HepG2 (cell line): ENCODE results near the gene RASL10B. TPM values are rescaled to one million over a fixed set of nuclear protein-coding genes. Genes with fewer than 3 reads are reported as not detected.

ENCODE experiments used
- ATAC-seq: fragments of 200-7000 bp; cut with Tn5 transposase; 3 replicates; pipeline ENCODE4 v1.9.1; 2020; ENCODE audit warnings: mild to moderate bottlenecking, moderate library complexity
- BruUV-seq: library from RNA; stranded (reverse); fragments of 400-500 nt; replicated peaks from 2 replicates; lab custom pipeline; 2021; lab: Mats Ljungman, UMichigan
- CTCF ChIA-PET: fragments of 300-600 bp; formaldehyde crosslinking; extraction: SDS; loops from one replicate; lab custom pipeline; 2021; ENCODE audit warnings: low total read pairs, inconsistent platforms, low intra/inter-chr PET ratio; lab: Yijun Ruan, JAX
- POLR2A ChIA-PET: fragments of 350-600 bp; sonication (Branson Sonifier 250); formaldehyde crosslinking; loops from one replicate; lab custom pipeline; 2020; ENCODE audit warnings: antibody characterized with exemption, inconsistent platforms; lab: Yijun Ruan, JAX
- DNase-seq: peaks from one replicate; pipeline ENCODE4 v3.0.0-alpha.2; 2015; ENCODE audit warnings: low spot score
- FAIRE-seq: peaks from 3 replicates; lab custom pipeline; 2011; peaks lifted over from hg19 to GRCh38; lab: Jason Lieb, UNC
- H2AFZ ChIP-seq: one replicate; pipeline ENCODE4 v1.6.1; 2011; ENCODE audit warnings: low read length, inconsistent platforms
- H3K27ac ChIP-seq: fragments of 300-600 bp; 3 replicates; pipeline ENCODE4 v1.8.0; 2011; ENCODE audit warnings: mixed run types, mild to moderate bottlenecking, mixed read lengths, low read length, inconsistent platforms; ENCODE audit not compliant: insufficient read depth; ENCODE audit errors: extremely low read length
- H3K27me3 ChIP-seq, 2 experiments: fragments of 200-600 bp in 1 of 2; 2 replicates in 1 of 2; 3 replicates in 1 of 2; pipeline versions ENCODE4 v1.6.0 to v1.8.0; 2011; ENCODE audit warnings: low read length in 2 of 2, mild to moderate bottlenecking in 2 of 2, moderate library complexity in 2 of 2, inconsistent platforms in 1 of 2; ENCODE audit not compliant: insufficient read depth in 2 of 2, control insufficient read depth in 1 of 2
- H3K36me3 ChIP-seq, 2 experiments: fragments of 200-600 bp in 1 of 2; replicated peaks in 1 of 2; 2 replicates in 1 of 2; 3 replicates in 1 of 2; pipeline versions ENCODE4 v1.5.1 to v1.8.0; 2011; ENCODE audit warnings: low read length in 2 of 2, inconsistent platforms in 1 of 2; ENCODE audit not compliant: insufficient read depth in 2 of 2, control insufficient read depth in 1 of 2
- H3K4me1 ChIP-seq: 2 replicates; pipeline ENCODE4 v1.5.1; 2012; ENCODE audit warnings: low read length, inconsistent platforms; ENCODE audit not compliant: insufficient read depth
- H3K4me2 ChIP-seq: 2 replicates; pipeline ENCODE4 v1.6.0; 2011; ENCODE audit warnings: low read depth, low read length, inconsistent platforms
- H3K4me3 ChIP-seq, 3 experiments: fragments of 200-600 bp in 1 of 3; sonication (generic), shearing (Covaris generic) in 1 of 3; replicated peaks in 1 of 3; 2 replicates each; pipeline ENCODE4 v1.5.1; 2011 to 2016; ENCODE audit warnings: low read length in 3 of 3, inconsistent platforms in 2 of 3, low read depth in 2 of 3, mild to moderate bottlenecking in 2 of 3, control low read depth in 1 of 3, mixed read lengths in 1 of 3; ENCODE audit not compliant: insufficient read depth in 1 of 3
- H3K79me2 ChIP-seq: one replicate; pipeline ENCODE4 v1.6.1; 2011; ENCODE audit warnings: low read length, inconsistent platforms; ENCODE audit not compliant: insufficient read depth
- H3K9ac ChIP-seq: 2 replicates; pipeline ENCODE4 v1.6.0; 2011; ENCODE audit warnings: mild to moderate bottlenecking, low read depth, low read length, inconsistent platforms; ENCODE audit not compliant: insufficient read depth
- H3K9me3 ChIP-seq: 2 replicates; pipeline ENCODE4 v1.5.1; 2012; ENCODE audit warnings: mild to moderate bottlenecking, low read length
- H4K20me1 ChIP-seq: 2 replicates; pipeline ENCODE4 v1.6.0; 2011; ENCODE audit warnings: inconsistent platforms, mild to moderate bottlenecking, low read length, moderate library complexity; ENCODE audit not compliant: insufficient read depth
- JDP2 ChIP-seq: sonication (generic); formaldehyde crosslinking; IDR thresholded peaks from 2 replicates; pipeline ENCODE4 v1.8.1; 2022; ENCODE audit warnings: missing genetic modification reagents, borderline replicate concordance
- KDM5B ChIP-seq: sonication (generic); formaldehyde crosslinking; IDR thresholded peaks from 2 replicates; pipeline ENCODE4 v1.4.0; 2020; ENCODE audit warnings: missing genetic modification reagents, mild to moderate bottlenecking, borderline replicate concordance
- KLF16 ChIP-seq, 2 experiments: sonication (generic) in 1 of 2; formaldehyde crosslinking in 1 of 2; IDR thresholded peaks; 2 replicates each; pipeline versions ENCODE4 v1.6.1 to v1.8.0; 2016 to 2023; ENCODE audit warnings: missing genetic modification reagents in 2 of 2, missing compliant biosample characterization in 1 of 2
- SIN3A ChIP-seq: IDR thresholded peaks from 2 replicates; pipeline ENCODE4 v1.6.1; 2011; ENCODE audit warnings: low read depth, mild to moderate bottlenecking, control low read depth, low read length, borderline replicate concordance
- TFE3 ChIP-seq: IDR thresholded peaks from 2 replicates; pipeline ENCODE4 v1.6.1; 2016
- ZNF33A ChIP-seq: sonication (generic); formaldehyde crosslinking; IDR thresholded peaks from 2 replicates; pipeline ENCODE4 v1.5.1; 2020; ENCODE audit warnings: missing genetic modification reagents, mild to moderate bottlenecking, moderate library complexity, borderline replicate concordance
- ZNF672 ChIP-seq: sonication (generic); formaldehyde crosslinking; IDR thresholded peaks from 2 replicates; pipeline ENCODE4 v1.8.1; 2022; ENCODE audit warnings: missing genetic modification reagents
- WGBS: methylation state at CpG from one replicate; pipeline ENCODE4 v1.1.6; 2017; ENCODE audit warnings: low lambda C conversion rate; 5-methylcytosine and 5-hydroxymethylcytosine counted together
- in situ Hi-C: cut with HindIII; loops from 2 replicates; pipeline ENCODE4 v1.10.0; 2017; ENCODE audit warnings: low pct_unique_long_range_greater_than_20kb; ENCODE audit not compliant: extremely low pct_ligation_motif_present
- intact Hi-C: fragments of 100-400 bp; cut with micrococcal nuclease; formaldehyde crosslinking; loops from one replicate; pipeline ENCODE4 v1.10.0; 2022; ENCODE audit not compliant: unreplicated experiment
- polyA plus RNA-seq, 8 experiments: library from polyadenylated mRNA; depleted of rRNA in 3 of 8; stranded (reverse) in 7 of 8; unstranded in 1 of 8; fragments of >200 nt; fragmentation: Illumina TruSeq in 4 of 8; extraction: Trizol in 4 of 8; gene quantifications; 2 replicates each; pipeline versions ENCODE4 v1.2.1 to v1.2.3, GENCODE V29; 2011 to 2016; ENCODE audit warnings: low read depth in 4 of 8, missing spikeins in 1 of 8, mixed read lengths in 1 of 8; ENCODE audit not compliant: insufficient read depth in 1 of 8
- total RNA-seq, 5 experiments: library from RNA; depleted of rRNA; stranded (reverse); fragments of >200 nt; fragmentation: Illumina TruSeq; extraction: Trizol; gene quantifications; 2 replicates each; pipeline ENCODE4 v1.2.3, GENCODE V29; 2016; ENCODE audit warnings: low read depth in 1 of 5

Gene RASL10B
- total and polyA plus RNA-seq, 2 of the 13 experiments (the other 11 are each of a cell fraction or from before 2014, with no cell fraction given) = 8.8 to 11.0 TPM

- TF ChIP-seq TFE3 (CRISPR knock-in tag) = no peak
- no peak for TF ChIP-seq ZNF33A
- no peak for TF ChIP-seq KLF16 (CRISPR knock-in tag; IDR thresholded peaks at IDR 0.05)
Observed at GRCh38 chr17:35748341-35748841, 17.0 kb downstream of the RASL10B start (continued).

DNA sequence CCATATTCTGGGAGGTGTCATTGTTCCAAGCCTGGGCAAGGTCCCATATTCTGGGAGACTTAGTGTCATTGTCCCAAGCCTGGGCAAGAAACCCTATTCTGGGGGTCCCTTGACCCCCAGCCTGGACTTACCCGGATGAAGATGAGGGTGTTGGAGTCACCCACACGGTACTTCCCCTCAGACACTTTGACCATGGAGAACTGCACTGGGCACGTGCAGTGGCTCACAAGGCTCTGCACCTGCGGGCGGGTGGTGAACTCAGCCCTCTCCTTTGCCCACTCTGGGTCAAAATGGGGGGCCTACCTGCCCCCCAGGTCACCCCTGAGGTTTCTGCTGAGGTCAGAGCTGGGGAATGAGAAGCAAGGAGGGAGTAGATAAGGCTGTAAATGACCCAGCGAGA lies 17.5 kb downstream of the RASL10B start:
- Histone ChIP-seq H4K20me1 (no peaks in the 10 kb centered on the region), H3K4me3 (no peak overlapping the region), H3K36me3 (no peaks in the 10 kb centered on the region), H3K4me2 (no peak overlapping the region), H3K27me3 (peaks cover 3 to 73% of the 10 kb centered on the region in 2 experiments; a peak in 4 of 5 replicates), H3K27ac (no peak overlapping the region), H3K79me2 (no peaks in the 10 kb centered on the region), H3K9me3 (no peaks in the 10 kb centered on the region), H3K4me1 (peaks cover 21% of the 10 kb centered on the region), H2AFZ (no peak overlapping the region), H3K9ac (no peak overlapping the region)
- DNase-seq = no peak
- no peak for ATAC-seq
- intact Hi-C loops (loop anchor here (5.0 kb wide), 1 partner anchor 192 kb away; no protein-coding TSS in a partner anchor), in situ Hi-C loops (loop anchor here (5.0 to 25.0 kb wide), 3 partner anchors 137 to 437 kb away; no protein-coding TSS in a partner anchor)
- ChIA-PET POLR2A (no interaction called here), CTCF (no interaction called here)
- no TSS peak for BruUV-seq
- WGBS = 100% methylated on average over 1 of the region's 6 CpGs
- TF ChIP-seq KDM5B (CRISPR knock-in tag) (no peak), ZNF672 (no peak), JDP2 (CRISPR knock-in tag) (no peak), SIN3A (no peak)
- no peak for FAIRE-seq
